Measurements from ENCODE around the gene KANK2.

Gene KANK2

DNA sequence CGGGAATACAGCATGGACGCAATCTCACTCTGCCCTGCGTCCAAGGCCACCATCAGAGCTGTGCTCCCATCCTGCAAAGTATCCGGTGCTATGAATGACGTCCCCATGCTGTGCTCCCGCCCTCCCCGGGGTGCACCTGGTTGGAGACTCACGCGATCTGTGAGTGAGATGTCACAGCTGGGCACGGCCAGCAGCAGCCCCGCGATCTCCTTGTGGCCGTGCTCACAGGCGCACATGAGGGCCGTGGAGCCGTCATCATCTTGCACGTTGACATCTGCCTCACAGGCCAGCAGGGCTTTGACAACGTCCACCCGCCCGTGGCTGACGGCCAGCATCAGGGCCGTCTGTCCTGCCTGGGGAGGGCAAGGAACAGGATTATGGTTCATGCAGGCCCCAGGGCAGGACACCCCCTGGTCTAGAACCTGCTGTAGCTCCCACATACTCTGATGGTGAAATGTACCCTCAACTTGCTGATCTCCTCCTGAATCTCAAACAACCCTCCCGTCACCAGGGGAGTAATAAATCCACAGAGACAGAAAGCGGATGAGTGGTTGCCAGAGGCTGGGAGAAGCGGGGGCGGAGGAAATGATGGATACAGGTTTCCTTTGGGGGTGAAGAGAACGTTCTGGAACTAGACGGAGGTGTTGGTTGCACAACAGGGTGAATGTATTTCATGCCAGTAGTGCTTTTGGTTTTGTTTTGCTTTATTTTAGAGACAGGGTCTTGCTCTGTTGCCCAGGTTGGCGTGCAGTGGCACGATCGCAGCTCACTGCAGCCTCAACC, 27.3 kb downstream of the KANK2 start:
- Histone ChIP-seq H3K27me3 (ENCODE audit: insufficient read depth, low read length, poor library complexity) (no peaks in the 10 kb centered on the region), H3K36me3 (ENCODE audit: insufficient read depth, low read length) (no peaks in the 10 kb centered on the region)
- no peak for ATAC-seq (ENCODE audit: insufficient read depth, low read depth)

DNA sequence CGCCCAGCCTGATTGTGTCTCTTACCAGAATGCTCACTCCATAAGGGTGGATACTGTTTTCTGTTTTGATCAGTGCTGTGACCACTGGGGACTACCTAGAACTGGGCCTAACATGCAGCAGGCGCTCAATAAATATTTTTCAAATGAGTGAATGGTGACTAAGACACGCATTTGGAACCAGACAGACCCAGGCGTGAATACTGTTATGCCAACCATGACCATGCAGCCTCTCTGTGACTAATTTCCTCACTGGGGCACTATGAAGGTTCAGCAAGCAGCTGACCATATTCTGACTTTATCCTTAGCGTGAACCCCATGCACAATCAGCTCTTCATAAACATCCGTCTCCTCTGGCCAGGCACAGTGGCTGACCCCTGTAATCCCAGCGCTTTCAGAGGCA, 28.8 kb downstream of the KANK2 start:
- Histone ChIP-seq H3K27me3 (ENCODE audit: insufficient read depth, low read length, poor library complexity) (no peaks in the 10 kb centered on the region), H3K79me2 (ENCODE audit: insufficient read depth, low read length) (no peaks in the 10 kb centered on the region), H3K4me3 (ENCODE audit: low read depth in 1 of 2, low read length in 2 of 2) (no peak overlapping the region), H3K9ac (ENCODE audit: low read depth, low read length) (no peak overlapping the region), H3K27ac (ENCODE audit: low read length) (no peak overlapping the region), H3K4me2 (ENCODE audit: insufficient read depth, low read length) (no peak overlapping the region), H3K9me3 (ENCODE audit: insufficient read depth, low read length, severe bottlenecking) (no peaks in the 10 kb centered on the region), H2AFZ (ENCODE audit: low read depth, low read length) (no peak overlapping the region), H3K4me1 (ENCODE audit: insufficient read depth, low read length) (no peaks in the 10 kb centered on the region), H4K20me1 (ENCODE audit: insufficient read depth, low read length) (no peaks in the 10 kb centered on the region), H3K36me3 (ENCODE audit: insufficient read depth, low read length) (no peaks in the 10 kb centered on the region)
- no peak for TF ChIP-seq EZH2 (IDR thresholded peaks at IDR 0.05; ENCODE audit: borderline replicate concordance, low read depth, low read length, severe bottlenecking)
- TF ChIP-seq, protein P1, sequence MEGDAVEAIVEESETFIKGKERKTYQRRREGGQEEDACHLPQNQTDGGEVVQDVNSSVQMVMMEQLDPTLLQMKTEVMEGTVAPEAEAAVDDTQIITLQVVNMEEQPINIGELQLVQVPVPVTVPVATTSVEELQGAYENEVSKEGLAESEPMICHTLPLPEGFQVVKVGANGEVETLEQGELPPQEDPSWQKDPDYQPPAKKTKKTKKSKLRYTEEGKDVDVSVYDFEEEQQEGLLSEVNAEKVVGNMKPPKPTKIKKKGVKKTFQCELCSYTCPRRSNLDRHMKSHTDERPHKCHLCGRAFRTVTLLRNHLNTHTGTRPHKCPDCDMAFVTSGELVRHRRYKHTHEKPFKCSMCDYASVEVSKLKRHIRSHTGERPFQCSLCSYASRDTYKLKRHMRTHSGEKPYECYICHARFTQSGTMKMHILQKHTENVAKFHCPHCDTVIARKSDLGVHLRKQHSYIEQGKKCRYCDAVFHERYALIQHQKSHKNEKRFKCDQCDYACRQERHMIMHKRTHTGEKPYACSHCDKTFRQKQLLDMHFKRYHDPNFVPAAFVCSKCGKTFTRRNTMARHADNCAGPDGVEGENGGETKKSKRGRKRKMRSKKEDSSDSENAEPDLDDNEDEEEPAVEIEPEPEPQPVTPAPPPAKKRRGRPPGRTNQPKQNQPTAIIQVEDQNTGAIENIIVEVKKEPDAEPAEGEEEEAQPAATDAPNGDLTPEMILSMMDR (IDR thresholded peaks at IDR 0.05; ENCODE audit: borderline replicate concordance, extremely low read depth, low read length, poor library complexity, severe bottlenecking): no peak
- ATAC-seq (ENCODE audit: insufficient read depth, low read depth) (no peak), DNase-seq (no peak)

More for the DNA sequence above, 27.3 kb downstream of the KANK2 start:
- Histone ChIP-seq H2AFZ (ENCODE audit: low read depth, low read length) (no peak overlapping the region), H4K20me1 (ENCODE audit: insufficient read depth, low read length) (no peaks in the 10 kb centered on the region), H3K79me2 (ENCODE audit: insufficient read depth, low read length) (no peaks in the 10 kb centered on the region), H3K4me3 (ENCODE audit: low read depth in 1 of 2, low read length in 2 of 2) (no peak overlapping the region), H3K9me3 (ENCODE audit: insufficient read depth, low read length, severe bottlenecking) (no peaks in the 10 kb centered on the region), H3K4me2 (ENCODE audit: insufficient read depth, low read length) (no peak overlapping the region), H3K9ac (ENCODE audit: low read depth, low read length) (no peak overlapping the region), H3K27ac (ENCODE audit: low read length) (no peak overlapping the region), H3K4me1 (ENCODE audit: insufficient read depth, low read length) (no peaks in the 10 kb centered on the region)
- TF ChIP-seq, protein P1 (IDR thresholded peaks at IDR 0.05; ENCODE audit: borderline replicate concordance, extremely low read depth, low read length, poor library complexity, severe bottlenecking): no peak
- no peak for TF ChIP-seq EZH2 (IDR thresholded peaks at IDR 0.05; ENCODE audit: borderline replicate concordance, low read depth, low read length, severe bottlenecking)
- DNase-seq: no peak

DNA sequence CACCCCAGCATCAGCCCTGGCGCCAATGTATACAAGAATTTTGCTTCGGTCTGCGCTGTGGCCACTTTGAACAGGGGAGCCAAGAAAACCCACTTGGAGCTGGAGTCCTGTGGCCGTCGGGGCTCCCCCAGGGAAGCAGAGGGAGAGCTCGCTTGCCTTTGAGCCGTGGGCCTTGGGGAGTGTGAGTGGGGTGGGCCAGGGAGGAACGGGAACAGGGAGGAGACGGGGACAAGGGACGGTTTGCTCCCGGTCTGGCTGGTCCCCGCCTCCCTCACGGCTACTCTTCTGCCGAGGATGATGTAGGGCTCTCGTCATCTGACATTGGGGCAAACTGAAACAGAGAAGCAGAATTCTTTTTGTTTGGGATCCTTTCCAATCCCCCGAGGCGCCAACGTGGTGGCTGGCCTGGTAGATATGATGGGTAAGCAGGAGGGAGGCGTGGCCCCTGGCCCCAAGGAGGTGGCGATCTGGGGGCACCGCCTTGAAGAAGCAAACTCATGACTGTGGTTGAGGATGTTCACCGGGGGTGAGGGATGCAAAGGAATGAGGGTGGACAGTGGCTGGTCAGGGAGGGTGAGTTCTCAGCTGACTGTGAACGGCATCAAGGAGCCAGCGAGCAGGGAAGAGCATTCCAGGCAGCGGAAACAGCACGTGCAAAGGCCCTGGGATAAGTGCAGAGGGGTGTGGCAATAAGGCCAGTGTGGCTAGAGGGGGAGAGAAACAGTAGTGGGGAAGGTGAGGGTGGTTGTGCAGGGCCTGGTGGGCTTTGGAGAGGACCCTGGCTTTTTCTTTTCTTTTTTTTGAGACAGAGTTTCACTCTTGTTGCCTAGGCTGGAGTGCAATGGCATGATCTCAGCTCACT, 30.8 kb downstream of the KANK2 start:
- no peak overlapping the region for H2AFZ ChIP-seq (ENCODE audit: low read depth, low read length)
- H3K4me1 ChIP-seq (ENCODE audit: insufficient read depth, low read length): no peaks in the 10 kb centered on the region
- no peak overlapping the region for H3K4me3 ChIP-seq (ENCODE audit: low read depth in 1 of 2, low read length in 2 of 2)
- ATAC-seq (ENCODE audit: insufficient read depth, low read depth) (no peak), DNase-seq (no peak)
- no peaks in the 10 kb centered on the region for H3K36me3 ChIP-seq (ENCODE audit: insufficient read depth, low read length)
- H3K27me3 ChIP-seq (ENCODE audit: insufficient read depth, low read length, poor library complexity): no peaks in the 10 kb centered on the region
- H3K4me2 ChIP-seq (ENCODE audit: insufficient read depth, low read length): no peak overlapping the region
- H3K9ac ChIP-seq (ENCODE audit: low read depth, low read length): no peak overlapping the region
- TF ChIP-seq, protein P1 (IDR thresholded peaks at IDR 0.05; ENCODE audit: borderline replicate concordance, extremely low read depth, low read length, poor library complexity, severe bottlenecking): no peak
- TF ChIP-seq EZH2 (IDR thresholded peaks at IDR 0.05; ENCODE audit: borderline replicate concordance, low read depth, low read length, severe bottlenecking): no peak
- H3K27ac ChIP-seq (ENCODE audit: low read length): no peak overlapping the region
- H4K20me1 ChIP-seq (ENCODE audit: insufficient read depth, low read length): no peaks in the 10 kb centered on the region
- H3K79me2 ChIP-seq (ENCODE audit: insufficient read depth, low read length): no peaks in the 10 kb centered on the region
- no peaks in the 10 kb centered on the region for H3K9me3 ChIP-seq (ENCODE audit: insufficient read depth, low read length, severe bottlenecking)
